ENCODE measurements around the gene FAM32A.
"Not testable (repeated sequence)": the region's sequence is repeated elsewhere in the genome, so short reads cannot be mapped to it uniquely, and the experiment has no call there.

FAM32A gene

DNA sequence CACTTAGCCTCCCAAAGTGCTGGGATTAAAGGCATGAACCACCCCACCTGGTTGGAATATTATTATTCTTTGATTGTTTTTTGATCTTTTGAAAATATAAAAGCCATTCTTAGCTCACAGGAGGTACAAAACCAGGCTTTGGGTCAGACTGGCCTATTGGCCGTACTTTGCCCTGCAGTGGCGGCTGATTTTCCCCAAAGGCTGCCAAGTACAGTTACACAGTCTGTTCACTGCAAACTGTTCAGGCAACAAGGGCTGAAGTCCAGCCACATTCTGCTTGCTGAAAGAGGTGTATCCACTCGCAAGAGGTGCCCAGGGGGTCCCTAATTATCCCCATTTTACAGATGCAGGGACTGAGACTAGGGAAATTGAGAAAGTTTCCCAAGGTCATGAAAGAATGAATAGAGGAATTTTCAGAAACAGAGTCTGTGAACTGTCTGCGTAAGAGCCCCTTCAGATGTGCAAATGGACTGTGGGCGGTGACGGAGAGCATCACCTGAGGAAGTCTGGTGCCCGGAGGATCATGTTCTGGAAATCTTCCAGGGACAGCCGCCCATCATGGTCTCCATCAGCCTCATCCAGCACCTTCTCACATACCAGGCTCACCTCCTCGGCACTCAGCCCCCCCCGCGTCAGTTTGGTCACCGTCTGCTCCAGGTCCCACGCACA lies 20.9 kb upstream of the FAM32A start:
- no peak for DNase-seq (ENCODE audit: low read depth in 2 of 2)

DNA sequence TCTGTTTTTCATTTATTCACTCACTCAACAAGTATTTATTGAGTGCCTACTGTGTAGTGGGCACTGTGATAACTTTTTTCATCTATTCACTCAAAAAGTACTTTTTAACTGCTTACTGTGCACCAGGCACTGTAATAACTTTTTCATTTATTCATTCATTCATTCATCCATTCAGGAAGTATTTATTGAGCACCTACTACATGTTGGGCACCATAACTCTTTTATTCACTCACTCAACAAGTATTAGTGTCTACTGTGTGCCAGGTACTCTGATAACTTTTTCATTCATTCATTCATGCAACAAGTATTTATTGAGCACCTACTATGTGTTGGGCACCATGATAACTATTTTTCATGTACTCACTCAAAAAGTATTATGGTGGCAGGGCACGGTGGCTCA lies 18.8 kb upstream of the FAM32A start:
- no peak for DNase-seq (ENCODE audit: low read depth in 2 of 2)

DNA sequence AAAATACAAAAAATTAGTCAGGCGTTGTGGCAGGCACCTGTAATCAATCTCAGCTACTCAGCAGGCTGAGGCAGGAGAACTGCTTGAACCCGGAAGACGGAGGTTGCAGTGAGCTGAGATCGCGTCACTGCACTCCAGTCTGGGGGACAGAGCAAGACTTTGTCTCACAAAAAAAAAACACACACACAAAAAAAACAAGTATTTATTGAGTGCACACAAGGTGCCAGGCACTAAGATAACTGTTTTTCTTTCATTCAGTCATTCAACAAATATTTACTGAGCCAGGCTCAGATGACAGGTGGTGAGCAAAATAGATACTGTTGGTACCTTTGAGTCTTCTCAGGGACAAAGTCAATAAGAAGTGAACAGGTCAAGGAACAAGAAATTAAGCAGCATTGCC lies 18.2 kb upstream of the FAM32A start:
- DNase-seq (ENCODE audit: low read depth in 2 of 2) = no peak

DNA sequence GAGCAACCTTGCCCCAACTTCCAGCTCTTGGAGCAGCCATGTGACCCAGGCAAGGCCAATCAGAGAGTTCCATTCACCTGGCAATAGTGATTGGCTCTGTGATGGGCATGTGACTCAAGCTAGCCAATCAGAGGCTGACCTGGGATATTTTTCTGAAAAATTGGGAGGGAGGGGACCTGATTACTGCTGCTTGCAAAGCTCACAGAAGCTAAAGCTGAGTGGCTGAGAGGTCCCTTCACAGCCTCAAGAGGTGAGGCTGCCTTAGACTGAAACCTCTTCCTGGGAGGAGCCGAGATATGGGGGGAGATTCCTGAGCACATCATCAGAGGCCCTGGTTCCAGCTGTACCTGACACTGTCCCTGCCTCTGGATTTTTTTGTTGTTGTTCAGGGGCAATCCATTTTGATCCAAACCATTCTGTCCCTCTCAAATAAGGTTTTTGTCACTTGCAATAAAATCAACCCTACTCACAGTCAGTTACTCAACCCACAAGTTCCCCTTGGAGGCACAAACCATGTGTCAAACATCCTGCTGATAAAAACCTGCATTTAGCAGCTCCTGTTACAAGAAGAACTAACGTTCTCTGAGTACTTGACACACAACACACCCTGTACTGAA lies 16.6 kb upstream of the FAM32A start:
- no peak for DNase-seq (ENCODE audit: low read depth in 2 of 2)

DNA sequence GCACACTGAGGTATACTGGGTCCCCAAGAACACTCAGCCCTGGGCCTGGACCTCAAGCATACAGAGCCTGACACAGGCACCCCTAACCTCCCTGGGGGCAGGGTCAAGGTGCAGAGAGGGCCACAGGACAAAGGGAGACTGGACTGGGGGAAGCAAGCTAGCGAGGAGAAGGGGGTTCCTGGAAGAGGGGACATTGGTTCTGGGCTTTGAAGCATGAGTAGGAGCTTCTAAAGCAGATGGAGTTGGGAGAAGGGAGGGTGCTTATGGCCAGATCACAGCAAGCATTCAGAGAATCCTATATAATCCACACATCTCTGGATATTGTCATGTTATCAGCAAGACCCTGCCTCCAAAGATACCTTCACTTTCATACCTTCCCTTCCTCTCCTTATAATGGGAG lies 15.1 kb upstream of the FAM32A start:
- DNase-seq (ENCODE audit: low read depth in 2 of 2) = no peak

DNA sequence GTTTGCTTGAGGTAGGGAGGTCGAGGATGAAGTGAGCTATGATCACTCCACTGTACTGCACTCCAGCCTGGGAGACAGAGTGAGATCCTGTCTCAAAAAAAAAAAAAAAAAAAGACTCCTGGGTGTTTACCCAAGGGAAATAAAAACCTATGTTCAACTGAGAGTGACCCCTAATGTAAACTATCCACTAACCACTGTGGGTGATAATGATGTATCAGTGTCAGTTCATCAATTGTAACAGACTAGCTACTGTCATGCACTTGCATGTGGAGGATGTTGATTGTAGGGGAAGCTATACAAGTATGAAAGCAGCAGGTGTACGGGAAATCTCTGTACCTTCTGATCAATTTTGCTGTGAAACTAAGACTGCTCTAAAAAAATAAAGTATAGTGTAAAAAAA lies 9.3 kb upstream of the FAM32A start:
- no peak for DNase-seq (ENCODE audit: low read depth in 2 of 2)

DNA sequence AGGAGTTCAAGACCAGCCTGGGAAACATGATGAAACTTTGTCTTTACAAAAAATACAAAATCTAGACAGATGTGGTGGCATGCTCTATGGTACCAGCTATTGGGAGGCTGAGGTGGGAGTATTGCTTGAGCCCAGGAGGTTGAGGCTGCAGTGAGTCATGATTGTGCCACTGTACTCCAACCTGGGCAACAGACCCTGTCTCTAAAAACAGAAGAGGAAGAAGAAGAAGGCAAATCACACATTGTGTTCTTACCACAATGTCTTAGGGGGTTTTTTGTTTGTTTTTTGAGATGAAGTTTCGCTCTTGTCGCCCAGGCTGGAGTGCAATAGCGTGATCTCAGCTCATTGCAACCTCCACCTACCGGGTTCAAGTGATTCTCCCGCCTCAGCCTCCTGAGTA lies 6.3 kb upstream of the FAM32A start:
- DNase-seq (ENCODE audit: low read depth in 2 of 2) = not testable (repeated sequence)

DNA sequence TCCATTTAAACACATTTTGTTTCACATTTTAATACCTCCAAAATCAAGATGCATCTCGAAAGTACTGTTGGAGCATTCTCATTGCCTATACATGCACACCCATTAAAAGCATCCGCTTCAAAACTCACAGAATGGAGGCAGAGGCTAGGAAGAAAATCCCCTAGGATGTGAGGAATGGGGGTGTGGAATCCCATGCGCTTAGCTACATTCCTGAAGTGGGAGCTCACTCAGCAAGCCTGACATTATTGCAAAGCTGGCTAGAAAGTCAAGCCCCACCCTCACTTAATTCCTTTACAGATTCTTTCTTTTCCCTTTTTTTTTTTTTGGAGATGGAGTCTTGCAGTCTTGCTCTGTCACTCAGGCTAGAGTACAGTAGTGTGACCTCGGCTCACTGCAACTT lies 4.6 kb upstream of the FAM32A start:
- no peak for DNase-seq (ENCODE audit: low read depth in 2 of 2)

DNA sequence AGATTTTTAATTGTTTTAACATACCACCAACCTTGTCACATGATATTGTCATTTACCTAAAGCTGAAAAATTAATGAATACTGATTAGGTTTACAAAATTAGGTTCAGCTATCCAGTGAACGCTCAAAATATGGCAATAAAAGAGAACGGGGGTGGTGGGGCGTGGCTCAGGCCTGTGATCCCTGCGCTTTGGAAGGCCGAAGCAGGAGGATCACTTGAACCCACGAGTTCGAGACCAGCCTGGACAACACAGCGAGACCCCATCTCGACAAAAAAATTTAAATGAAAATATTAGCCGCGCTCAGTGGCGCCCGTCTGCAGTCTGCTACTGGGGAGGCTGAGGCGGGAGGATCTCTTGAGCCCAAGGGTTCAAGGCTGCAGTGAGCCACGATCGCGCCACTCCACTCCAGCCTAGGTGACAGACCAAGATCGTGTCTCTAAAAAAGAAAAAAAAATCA lies 516 bp upstream of the FAM32A start:
- no peak for DNase-seq (ENCODE audit: low read depth in 2 of 2)

DNA sequence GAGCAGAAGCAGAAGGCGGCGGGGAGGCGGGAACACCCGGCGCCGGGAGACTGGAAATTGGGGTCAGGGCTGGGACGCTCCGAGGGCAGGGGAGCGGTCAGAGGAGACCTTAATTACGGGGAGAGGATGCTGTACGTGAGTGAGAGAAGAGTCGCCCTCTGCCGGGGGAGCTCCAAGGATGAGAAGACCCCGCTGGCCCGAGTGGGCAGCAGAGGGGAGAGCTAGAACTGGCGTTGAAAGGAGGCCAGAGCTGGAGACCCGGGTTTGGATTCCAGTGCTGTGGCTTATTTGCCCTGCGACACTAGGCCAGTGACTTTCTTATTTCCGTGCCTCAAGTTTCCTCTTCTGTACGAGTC lies 536 bp downstream of the FAM32A start:
- no peak for DNase-seq (ENCODE audit: low read depth in 2 of 2)

DNA sequence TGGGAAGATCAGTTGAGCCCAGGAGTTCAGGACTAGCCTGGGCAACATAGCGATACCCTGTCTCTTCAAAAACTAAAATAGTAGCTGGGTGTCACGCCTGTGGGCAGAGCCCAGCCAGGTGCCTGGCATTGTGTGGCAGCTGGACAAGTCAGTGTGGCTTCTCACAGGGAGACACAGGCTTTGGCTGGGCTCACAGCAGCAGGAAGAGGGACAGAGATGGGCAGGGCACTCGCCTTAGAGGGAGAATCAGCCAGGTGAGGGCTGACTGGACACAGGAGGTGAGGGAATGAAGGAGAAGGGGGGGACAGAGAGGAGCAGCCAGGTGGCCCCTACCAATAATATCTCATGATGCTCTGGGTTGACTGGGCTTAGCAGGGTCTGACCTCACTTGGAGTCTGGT lies 3.3 kb downstream of the FAM32A start:
- DNase-seq (ENCODE audit: low read depth in 2 of 2) = no peak

DNA sequence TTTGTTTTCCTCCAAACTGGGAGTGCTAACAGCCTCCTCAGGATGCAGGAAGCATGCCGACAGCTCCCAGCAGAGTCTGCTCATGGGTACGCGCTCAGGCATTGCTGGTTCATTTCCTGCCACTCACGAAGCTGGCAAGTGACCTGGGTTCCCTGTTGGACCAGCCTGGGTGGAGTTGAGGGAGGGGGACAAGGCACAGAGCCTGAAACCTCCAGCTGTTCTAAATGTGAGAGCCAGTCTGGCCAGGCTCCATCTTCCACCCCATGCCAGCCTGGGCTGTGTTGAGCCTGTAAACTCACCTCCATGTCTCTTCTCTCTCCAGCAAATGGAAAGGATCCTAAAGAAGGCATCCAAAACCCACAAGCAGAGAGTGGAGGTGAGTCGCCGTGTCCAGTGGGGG lies 5.0 kb downstream of the FAM32A start:
- DNase-seq (ENCODE audit: low read depth in 2 of 2) = no peak

DNA sequence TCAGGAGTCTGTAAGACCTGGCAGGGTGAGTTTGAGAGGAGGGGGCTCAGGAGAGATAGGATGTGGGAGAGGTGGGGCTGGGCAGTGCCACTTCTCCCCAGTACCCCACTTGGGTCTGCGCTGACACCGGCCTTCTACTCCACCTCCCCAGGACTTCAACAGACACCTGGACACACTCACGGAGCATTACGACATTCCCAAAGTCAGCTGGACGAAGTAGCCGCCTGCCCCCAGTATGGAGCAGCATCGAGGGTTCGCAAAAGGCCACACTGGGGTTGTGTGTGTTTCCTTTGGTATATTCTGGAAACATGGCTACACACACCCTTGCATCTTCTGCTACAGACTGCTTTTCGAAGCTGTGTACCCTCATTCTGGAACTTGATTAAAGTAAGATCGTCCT lies 5.5 kb downstream of the FAM32A start:
- no peak for DNase-seq (ENCODE audit: low read depth in 2 of 2)

DNA sequence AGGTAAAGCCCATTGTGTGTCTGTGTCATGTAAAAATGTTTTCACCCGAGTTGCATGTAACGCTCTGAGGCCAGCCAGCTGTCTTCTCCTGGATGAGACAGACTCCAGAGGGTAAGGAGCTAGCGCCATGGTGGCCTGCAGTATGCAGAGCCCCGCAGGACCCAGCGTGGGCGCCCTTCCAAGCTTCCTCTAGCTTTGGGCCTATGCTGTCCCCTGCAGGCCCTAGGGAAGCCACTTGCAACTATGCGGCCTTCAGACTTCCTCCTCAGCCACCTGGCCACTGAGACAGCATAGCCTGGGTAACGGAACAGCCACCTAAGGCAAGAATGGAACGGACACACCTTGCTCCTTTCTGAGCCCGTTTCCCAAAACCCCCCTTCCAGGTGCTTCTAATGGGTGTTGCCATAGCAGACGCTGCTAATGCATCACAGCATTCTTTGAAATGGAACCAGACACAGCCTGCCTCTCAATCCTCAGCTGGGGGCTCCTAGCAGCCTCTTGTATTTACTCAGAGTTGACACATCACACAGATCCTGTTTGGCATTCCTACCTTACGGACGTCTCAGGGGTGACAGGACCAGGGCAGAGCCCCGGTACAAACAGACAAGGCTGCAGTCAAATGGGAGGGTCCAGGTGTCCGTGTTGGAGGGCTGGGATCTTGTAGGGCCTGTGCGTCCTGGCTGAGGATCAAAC lies 6.2 kb downstream of the FAM32A start:
- no peak for DNase-seq (ENCODE audit: low read depth in 2 of 2)

DNA sequence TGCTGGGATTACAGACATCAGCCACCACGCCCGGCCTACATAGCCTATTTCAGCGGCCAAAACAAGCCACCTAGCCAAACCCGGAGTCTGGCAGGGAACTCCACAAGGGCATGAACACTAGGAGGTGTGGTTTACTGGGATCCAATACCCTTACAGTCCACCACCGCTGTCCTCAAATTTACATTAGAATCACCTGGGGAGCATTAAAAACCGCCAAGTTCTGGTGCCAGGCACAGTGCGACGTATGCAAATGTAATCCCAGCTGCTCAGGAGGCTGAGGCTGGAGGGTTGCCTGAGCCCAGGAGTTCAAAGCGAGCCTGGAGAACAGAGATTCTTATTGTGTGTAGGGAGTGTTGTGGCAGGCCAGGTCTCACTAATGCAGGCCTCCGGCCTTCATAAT lies 8.3 kb downstream of the FAM32A start:
- no peak for DNase-seq (ENCODE audit: low read depth in 2 of 2)

DNA sequence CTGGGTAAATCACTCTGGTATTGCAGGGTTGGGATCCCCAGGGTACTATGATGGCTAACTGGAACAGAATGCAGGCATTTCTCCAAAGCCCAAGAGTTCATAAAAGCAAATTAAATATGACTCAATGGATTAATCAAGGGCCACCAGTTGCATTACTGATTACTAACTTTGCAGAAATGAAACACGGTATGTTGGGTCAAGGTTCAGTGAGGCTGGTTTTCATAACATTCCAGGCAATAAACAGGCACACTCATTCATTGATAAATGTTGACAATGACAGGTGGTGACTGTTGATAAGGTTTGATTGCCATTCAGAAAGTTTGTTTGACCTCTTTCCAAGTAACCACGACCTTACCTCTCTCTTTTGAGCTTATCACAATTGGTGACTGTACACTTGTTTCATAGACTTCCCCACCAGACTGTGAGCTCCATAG lies 12.0 kb downstream of the FAM32A start:
- no peak for DNase-seq (ENCODE audit: low read depth in 2 of 2)

DNA sequence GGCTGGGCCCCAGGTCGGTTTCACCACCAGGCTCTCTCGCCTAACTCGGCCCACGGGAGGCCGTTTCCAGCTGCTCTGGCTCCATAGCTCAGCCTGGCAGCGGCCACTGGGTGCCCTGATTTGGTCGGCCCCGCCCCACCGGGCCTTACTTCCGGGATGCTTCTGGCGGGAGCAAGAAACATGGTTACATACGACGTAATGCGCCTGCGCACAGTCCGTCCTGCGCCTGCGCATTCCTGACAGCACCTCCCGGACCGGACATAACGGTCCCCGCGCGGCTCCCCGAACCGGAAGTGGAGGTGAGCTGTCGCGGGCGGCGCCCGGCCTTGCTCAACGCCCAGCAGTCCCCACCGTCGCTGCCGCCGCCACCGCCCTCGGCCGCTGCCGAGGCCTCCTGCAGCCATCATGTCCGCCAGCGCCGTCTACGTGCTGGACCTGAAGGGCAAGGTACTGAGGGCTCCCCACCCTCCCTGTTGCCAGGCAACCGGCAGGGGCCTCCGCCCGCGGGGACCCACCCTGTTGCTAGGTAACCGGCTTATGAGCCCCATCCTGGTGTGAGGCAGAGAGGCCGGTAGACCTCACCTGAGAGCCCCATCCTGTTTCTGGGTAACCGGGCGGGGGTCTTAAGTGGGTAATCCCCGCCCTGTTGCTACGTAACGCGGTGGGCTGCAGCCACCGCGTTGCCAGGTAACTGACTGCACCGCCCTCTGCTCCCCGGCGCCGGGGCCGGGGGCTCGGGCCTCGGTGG lies 12.6 kb downstream of the FAM32A start, which contains the start of gene AP1M1:
Gene AP1M1 (plus strand): TSS at position 290 of the 748 bp plus-strand sequence. CDS start 116 bp downstream, at position 406.
- DNase-seq (ENCODE audit: low read depth in 2 of 2) = peak; percentile 96 to 99

DNA sequence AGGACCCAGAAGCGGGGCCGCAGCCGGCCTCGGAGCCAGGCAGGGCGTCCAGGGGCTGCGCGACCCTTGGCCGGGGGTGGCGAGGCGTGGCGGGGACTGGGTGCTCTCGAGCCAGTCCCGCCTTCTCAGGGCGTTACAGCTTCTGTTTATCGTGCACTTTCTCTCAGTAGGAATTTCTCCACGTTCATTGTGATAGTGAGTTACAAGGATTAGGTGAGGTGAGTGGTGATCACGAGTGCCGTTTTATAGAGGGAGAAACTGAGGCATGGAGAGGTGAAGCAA lies 13.1 kb downstream of the FAM32A start:
- DNase-seq (ENCODE audit: low read depth in 2 of 2) = no peak

DNA sequence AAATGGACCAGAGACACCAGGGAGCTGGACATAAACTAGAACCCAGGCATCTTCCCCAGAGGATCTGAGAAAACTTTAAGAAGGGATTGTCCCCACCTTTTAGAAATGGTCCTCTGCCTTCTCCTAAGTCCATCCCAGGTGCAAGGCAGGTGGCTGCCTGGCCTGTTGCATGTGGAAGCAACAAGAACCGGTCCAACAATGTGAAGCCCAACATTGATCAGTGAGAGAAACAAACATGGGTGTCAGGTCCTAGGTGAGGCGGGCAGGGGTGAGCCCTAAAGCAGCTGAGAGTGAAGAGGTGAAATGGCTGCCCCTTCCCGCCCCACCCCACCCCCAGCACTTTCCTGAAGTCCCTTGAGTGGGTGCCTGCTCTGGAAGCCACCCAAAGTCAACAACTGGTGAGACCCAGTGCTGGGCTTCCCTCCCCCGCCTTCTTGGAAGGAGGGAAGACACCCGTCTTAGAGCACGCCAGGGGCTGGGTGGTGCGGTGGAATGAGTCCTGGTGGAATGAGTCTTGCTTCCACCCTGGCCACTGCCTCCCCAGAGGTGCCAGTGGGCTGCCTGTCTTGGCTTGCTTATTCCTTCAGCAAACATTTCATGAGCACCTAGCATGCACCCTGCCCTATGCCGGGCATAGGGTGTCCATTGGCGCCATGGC lies 14.2 kb downstream of the FAM32A start:
- DNase-seq (ENCODE audit: low read depth in 2 of 2) = no peak

DNA sequence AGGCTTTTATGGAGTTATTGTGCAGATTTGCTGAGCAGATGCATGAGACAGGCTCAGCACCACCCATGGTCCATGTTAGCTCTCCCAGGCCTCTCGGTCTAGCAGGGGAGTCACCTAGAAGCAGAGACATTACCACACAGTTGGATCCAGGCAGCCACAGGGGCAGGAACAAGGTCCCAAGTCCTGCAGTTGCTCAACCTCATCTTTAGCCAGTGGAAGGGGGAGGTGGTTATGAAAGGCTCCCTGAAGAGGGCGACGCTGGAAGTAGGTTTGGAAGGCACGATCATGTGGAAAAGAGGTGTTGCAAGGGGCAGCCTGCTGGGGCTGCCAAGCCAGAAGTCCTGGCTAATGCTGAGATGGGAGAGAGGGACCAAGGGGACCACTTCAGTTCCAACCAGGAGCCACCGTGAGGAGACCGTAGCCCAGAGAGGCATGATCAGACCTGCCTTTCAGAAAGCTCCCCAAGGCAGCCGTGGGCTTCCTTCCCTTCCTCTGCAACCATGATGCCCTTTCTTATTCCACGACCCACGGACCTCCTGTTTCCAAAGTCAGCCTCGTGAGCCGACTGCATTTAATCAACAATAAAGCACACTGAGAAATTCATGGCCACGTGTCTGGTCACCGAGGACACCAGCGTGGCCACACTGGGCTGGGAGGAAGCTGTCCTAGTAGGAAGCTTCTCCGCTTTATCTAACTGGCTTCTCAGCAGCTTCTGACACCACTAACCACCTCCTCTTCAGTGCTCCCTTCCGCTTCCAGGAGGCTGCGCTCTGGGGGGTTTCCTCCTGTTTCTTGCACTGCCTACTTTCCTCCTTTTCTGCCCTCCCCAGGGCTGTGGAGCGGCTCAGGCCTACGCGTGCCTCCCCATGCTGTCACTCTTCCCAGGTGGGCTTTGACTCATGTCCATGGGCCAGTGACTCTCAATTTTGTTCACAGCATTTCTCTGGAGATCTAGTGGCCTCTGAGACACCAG lies 15.1 kb downstream of the FAM32A start:
- DNase-seq (ENCODE audit: low read depth in 2 of 2) = no peak

DNA sequence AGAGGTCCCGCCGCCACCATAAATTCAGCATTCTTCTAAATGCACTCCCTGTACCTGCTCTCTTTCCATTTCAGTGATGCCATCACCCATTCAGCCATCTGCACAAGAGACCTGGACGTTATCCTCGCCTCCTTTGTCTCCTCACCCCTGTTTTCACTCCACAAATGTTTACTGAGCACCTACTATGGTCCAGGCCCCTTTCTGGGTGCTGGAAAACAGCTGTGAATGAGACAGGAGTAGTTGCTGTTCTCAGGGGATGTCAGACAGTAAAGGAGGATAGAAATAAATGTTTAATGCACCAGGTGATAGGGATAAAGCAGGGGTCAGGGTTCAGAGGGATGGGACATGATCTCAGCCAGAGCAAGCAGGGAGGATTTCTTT lies 15.8 kb downstream of the FAM32A start:
- no peak for DNase-seq (ENCODE audit: low read depth in 2 of 2)
